SK-N-SH treated with all-trans-retinoic acid at 6 μM for 48 hours (cell line): ENCODE results near the gene PCSK2.

ENCODE experiments used
- ATAC-seq: fragments of 200-7000 bp; cut with Tn5 transposase; 3 replicates; pipeline ENCODE4 v1.9.1; 2020; ENCODE audit warnings: mild to moderate bottlenecking, moderate library complexity
- ARNTL ChIP-seq: fragments of 450-650 bp; formaldehyde crosslinking; IDR thresholded peaks from 2 replicates; pipeline ENCODE4 v1.5.0; 2020; ENCODE audit warnings: low read depth, mild to moderate bottlenecking, moderate library complexity, borderline replicate concordance
- BACH2 ChIP-seq: fragments of 250-450 bp; sonication (Bioruptor Pico); IDR thresholded peaks from 2 replicates; pipeline ENCODE4 v1.9.0; 2021; ENCODE audit warnings: mild to moderate bottlenecking, borderline replicate concordance
- CREB5 ChIP-seq: fragments of 250-450 bp; sonication (Bioruptor Pico); IDR thresholded peaks from 2 replicates; pipeline ENCODE4 v1.5.1; 2020; ENCODE audit warnings: low read depth, mild to moderate bottlenecking, moderate library complexity
- CSDC2 ChIP-seq: fragments of 250-450 bp; sonication (Bioruptor Pico); IDR thresholded peaks from 2 replicates; pipeline ENCODE4 v1.5.0; 2020; ENCODE audit warnings: mild to moderate bottlenecking, moderate library complexity
- CSRNP3 ChIP-seq: fragments of 250-450 bp; sonication (Bioruptor Pico); IDR thresholded peaks from 2 replicates; pipeline ENCODE4 v1.5.1; 2021; ENCODE audit warnings: mild to moderate bottlenecking, moderate library complexity
- ESRRG ChIP-seq: fragments of 250-450 bp; sonication (Bioruptor Pico); IDR thresholded peaks from 2 replicates; pipeline ENCODE4 v1.6.1; 2021; ENCODE audit warnings: mild to moderate bottlenecking
- GLIS3 ChIP-seq: fragments of 250-450 bp; sonication (Bioruptor Pico); IDR thresholded peaks from 2 replicates; pipeline ENCODE4 v1.5.0; 2020; ENCODE audit warnings: mild to moderate bottlenecking, moderate library complexity
- ISL1 ChIP-seq: fragments of 250-450 bp; sonication (Bioruptor Pico); IDR thresholded peaks from 2 replicates; pipeline ENCODE4 v2.1.2; 2022; ENCODE audit warnings: mild to moderate bottlenecking, moderate library complexity
- OSR1 ChIP-seq: fragments of 250-450 bp; sonication (Bioruptor Pico); IDR thresholded peaks from 2 replicates; pipeline ENCODE4 v1.8.0; 2022; ENCODE audit warnings: moderate library complexity, mild to moderate bottlenecking, inconsistent platforms
- PATZ1 ChIP-seq: fragments of 250-450 bp; sonication (Bioruptor Pico); IDR thresholded peaks from 2 replicates; pipeline ENCODE4 v1.8.0; 2020; ENCODE audit warnings: mild to moderate bottlenecking, moderate library complexity, borderline replicate concordance
- PPARA ChIP-seq: fragments of 250-450 bp; sonication (Bioruptor Pico); IDR thresholded peaks from 2 replicates; pipeline ENCODE4 v1.5.0; 2020; ENCODE audit warnings: mild to moderate bottlenecking, borderline replicate concordance
- TCF4 ChIP-seq: fragments of 250-450 bp; sonication (Bioruptor Pico); IDR thresholded peaks from 2 replicates; pipeline ENCODE4 v1.8.0; 2021; ENCODE audit warnings: mild to moderate bottlenecking, moderate library complexity, borderline replicate concordance
- TOX ChIP-seq: fragments of 250-450 bp; sonication (Bioruptor Pico); IDR thresholded peaks from 2 replicates; pipeline ENCODE4 v1.8.0; 2021; ENCODE audit warnings: mild to moderate bottlenecking, moderate library complexity, borderline replicate concordance
- ZC3H10 ChIP-seq: fragments of 250-450 bp; sonication (Bioruptor Pico); IDR thresholded peaks from 2 replicates; pipeline ENCODE4 v1.5.1; 2021; ENCODE audit warnings: mild to moderate bottlenecking, moderate library complexity
- ZFP3 ChIP-seq: fragments of 250-450 bp; sonication (Bioruptor Pico); IDR thresholded peaks from 2 replicates; pipeline ENCODE4 v1.5.0; 2020; ENCODE audit warnings: mild to moderate bottlenecking, moderate library complexity
- ZFP30 ChIP-seq: fragments of 450-650 bp; formaldehyde crosslinking; IDR thresholded peaks from 2 replicates; pipeline ENCODE4 v1.5.0; 2022; ENCODE audit warnings: mild to moderate bottlenecking, moderate library complexity
- ZNF565 ChIP-seq: fragments of 450-650 bp; formaldehyde crosslinking; conservative IDR thresholded peaks from 2 replicates; pipeline ENCODE4 v1.5.0; 2020; ENCODE audit warnings: low read depth, mild to moderate bottlenecking, moderate library complexity
- ZNF70 ChIP-seq: fragments of 450-650 bp; formaldehyde crosslinking; IDR thresholded peaks from 2 replicates; pipeline ENCODE4 v1.5.0; 2020; ENCODE audit warnings: mild to moderate bottlenecking, moderate library complexity
- ZNF8 ChIP-seq: fragments of 450-650 bp; formaldehyde crosslinking; IDR thresholded peaks from 2 replicates; pipeline ENCODE4 v1.5.0; 2020; ENCODE audit warnings: mild to moderate bottlenecking, moderate library complexity
- TF ChIP-seq, protein P1 (sequence below): fragments of 250-450 bp; sonication (Bioruptor Pico); IDR thresholded peaks from 2 replicates; pipeline ENCODE4 v1.5.0; 2020; ENCODE audit warnings: mild to moderate bottlenecking, moderate library complexity

Gene PCSK2

DNA sequence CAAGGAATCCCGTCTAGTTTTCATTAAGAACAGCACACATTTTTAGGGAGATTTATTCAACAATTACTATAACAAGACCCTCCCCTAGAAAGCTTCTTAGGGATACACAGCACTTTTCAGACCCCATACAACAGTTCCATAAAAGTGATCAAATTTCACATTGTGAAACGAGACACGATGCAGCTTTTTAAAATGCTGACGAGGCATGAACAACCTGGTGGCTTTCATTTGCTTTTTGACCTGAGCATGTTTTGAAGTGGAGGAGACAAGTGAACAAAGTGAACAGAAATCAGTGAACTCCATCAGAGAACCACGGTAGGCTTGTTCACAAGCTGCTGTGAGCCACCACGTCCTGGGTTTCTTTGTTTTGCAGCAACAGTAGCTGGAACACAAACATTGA is 112.2 kb downstream of the PCSK2 start:
- TF ChIP-seq ZNF8 (CRISPR knock-in tag) (no peak), ZFP3 (CRISPR knock-in tag) (no peak), PATZ1 (no peak), ZFP30 (CRISPR knock-in tag) (no peak), ESRRG (CRISPR knock-in tag) (no peak), ISL1 (CRISPR knock-in tag) (no peak), TOX (no peak), ZC3H10 (no peak), ZNF565 (CRISPR knock-in tag) (no peak), ZNF70 (CRISPR knock-in tag) (no peak), CSDC2 (CRISPR knock-in tag) (no peak), CREB5 (no peak), PPARA (no peak), CSRNP3 (CRISPR knock-in tag) (no peak)
- no peak for ATAC-seq

- ATAC-seq: no peak
- TF ChIP-seq ZNF8 (CRISPR knock-in tag) (no peak), ESRRG (CRISPR knock-in tag) (no peak), ZFP3 (CRISPR knock-in tag) (no peak), CSDC2 (CRISPR knock-in tag) (no peak)
Observed at GRCh38 chr20:17343091-17343490, 116.3 kb downstream of the PCSK2 start.

DNA sequence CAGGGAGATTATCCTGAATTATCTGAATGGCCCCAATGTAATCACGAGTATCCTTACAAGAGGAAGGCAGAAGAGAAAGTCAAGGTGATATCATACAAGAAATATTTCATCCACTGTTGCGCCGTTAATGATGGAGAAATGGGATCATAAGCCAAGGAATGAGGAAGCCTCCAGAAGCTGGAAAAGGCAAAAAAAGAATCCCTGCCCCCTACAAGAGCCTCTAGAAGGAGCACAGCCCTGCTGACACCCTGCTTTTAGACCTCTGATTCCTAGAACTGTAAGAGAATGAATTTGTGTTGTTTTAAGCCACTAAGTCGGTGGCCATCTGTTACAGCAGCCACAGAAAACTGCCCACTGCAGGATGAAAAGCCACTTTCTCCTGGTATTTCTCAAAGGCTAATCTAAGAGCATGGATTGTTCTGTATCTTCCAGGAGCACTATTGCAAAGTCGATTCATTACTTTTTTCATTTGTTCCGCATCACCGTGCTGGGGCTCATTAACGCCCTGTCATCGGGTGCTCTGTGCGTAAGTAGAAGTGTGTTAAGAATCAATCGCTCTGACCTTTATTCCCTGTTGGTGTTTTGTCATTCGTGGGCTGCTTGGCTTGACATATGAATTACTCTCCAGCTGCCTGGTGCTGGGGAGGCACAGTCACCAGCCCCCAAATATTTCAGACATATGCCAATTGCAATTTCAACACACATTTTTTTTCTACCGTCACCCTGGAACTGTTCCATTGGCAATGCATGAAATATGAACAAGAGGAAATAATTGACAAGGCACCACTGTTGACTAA is 117.0 kb downstream of the PCSK2 start:
- no peak for ATAC-seq
- TF ChIP-seq ZNF70 (CRISPR knock-in tag): no peak
- TF ChIP-seq, protein P1, sequence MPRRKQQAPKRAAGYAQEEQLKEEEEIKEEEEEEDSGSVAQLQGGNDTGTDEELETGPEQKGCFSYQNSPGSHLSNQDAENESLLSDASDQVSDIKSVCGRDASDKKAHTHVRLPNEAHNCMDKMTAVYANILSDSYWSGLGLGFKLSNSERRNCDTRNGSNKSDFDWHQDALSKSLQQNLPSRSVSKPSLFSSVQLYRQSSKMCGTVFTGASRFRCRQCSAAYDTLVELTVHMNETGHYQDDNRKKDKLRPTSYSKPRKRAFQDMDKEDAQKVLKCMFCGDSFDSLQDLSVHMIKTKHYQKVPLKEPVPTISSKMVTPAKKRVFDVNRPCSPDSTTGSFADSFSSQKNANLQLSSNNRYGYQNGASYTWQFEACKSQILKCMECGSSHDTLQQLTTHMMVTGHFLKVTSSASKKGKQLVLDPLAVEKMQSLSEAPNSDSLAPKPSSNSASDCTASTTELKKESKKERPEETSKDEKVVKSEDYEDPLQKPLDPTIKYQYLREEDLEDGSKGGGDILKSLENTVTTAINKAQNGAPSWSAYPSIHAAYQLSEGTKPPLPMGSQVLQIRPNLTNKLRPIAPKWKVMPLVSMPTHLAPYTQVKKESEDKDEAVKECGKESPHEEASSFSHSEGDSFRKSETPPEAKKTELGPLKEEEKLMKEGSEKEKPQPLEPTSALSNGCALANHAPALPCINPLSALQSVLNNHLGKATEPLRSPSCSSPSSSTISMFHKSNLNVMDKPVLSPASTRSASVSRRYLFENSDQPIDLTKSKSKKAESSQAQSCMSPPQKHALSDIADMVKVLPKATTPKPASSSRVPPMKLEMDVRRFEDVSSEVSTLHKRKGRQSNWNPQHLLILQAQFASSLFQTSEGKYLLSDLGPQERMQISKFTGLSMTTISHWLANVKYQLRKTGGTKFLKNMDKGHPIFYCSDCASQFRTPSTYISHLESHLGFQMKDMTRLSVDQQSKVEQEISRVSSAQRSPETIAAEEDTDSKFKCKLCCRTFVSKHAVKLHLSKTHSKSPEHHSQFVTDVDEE (CRISPR knock-in tag): no peak
- no peak for TF ChIP-seq ISL1 (CRISPR knock-in tag)
- TF ChIP-seq ZC3H10: no peak
- no peak for TF ChIP-seq GLIS3
- TF ChIP-seq CSDC2 (CRISPR knock-in tag): no peak
- no peak for TF ChIP-seq TCF4 (CRISPR knock-in tag)
- TF ChIP-seq BACH2 (CRISPR knock-in tag): no peak

GRCh38 chr20:17344790-17345189 is 118.0 kb downstream of the PCSK2 start:
- no peak for TF ChIP-seq ESRRG (CRISPR knock-in tag)
- TF ChIP-seq ZNF8 (CRISPR knock-in tag): no peak
- no peak for TF ChIP-seq ZNF70 (CRISPR knock-in tag)
- no peak for TF ChIP-seq TCF4 (CRISPR knock-in tag)
- TF ChIP-seq OSR1 (CRISPR knock-in tag): no peak
- TF ChIP-seq ARNTL (CRISPR knock-in tag): no peak
- no peak for TF ChIP-seq ISL1 (CRISPR knock-in tag)
- TF ChIP-seq ZFP30 (CRISPR knock-in tag): no peak
- TF ChIP-seq, protein P1 (CRISPR knock-in tag): no peak
- no peak for TF ChIP-seq CREB5
- no peak for TF ChIP-seq GLIS3
- no peak for TF ChIP-seq CSRNP3 (CRISPR knock-in tag)
- TF ChIP-seq CSDC2 (CRISPR knock-in tag): no peak
- TF ChIP-seq ZNF565 (CRISPR knock-in tag): no peak
- TF ChIP-seq, all 23 proteins: peak for 0
- no peak for ATAC-seq
